ACC112 (cell line): ENCODE results near the gene SENP7.

Experiments used
- H2AFZ ChIP-seq: fragments of 200-600 bp; sonication (generic); one replicate; pipeline ENCODE4 v1.6.0; 2017; ENCODE audit warnings: antibody characterized with exemption, low read length; ENCODE audit not compliant: unreplicated experiment
- H3K27ac ChIP-seq: fragments of 200-600 bp; sonication (generic); 2 replicates; pipeline ENCODE4 v1.5.1; 2014; ENCODE audit warnings: low read depth, mild to moderate bottlenecking, antibody characterized with exemption, low read length, moderate library complexity
- H3K27me3 ChIP-seq: fragments of 200-600 bp; sonication (generic); 2 replicates; pipeline ENCODE4 v1.6.1; 2014; ENCODE audit warnings: mild to moderate bottlenecking, antibody characterized with exemption, low read length, moderate library complexity, mixed read lengths; ENCODE audit not compliant: insufficient read depth
- H3K36me3 ChIP-seq: fragments of 200-600 bp; sonication (generic); 2 replicates; pipeline ENCODE4 v1.6.1; 2016; ENCODE audit warnings: mild to moderate bottlenecking, antibody characterized with exemption, low read length, moderate library complexity, mixed read lengths; ENCODE audit not compliant: insufficient read depth
- H3K4me1 ChIP-seq: fragments of 200-600 bp; sonication (generic); one replicate; pipeline ENCODE4 v1.6.1; 2016; ENCODE audit warnings: low read length, mixed read lengths; ENCODE audit not compliant: insufficient read depth, unreplicated experiment, control insufficient read depth
- H3K4me3 ChIP-seq: fragments of 200-600 bp; sonication (generic); 2 replicates; pipeline ENCODE4 v1.5.1; 2014; ENCODE audit warnings: mild to moderate bottlenecking, low read depth, low read length
- H3K79me2 ChIP-seq: fragments of 200-600 bp; sonication (generic); one replicate; pipeline ENCODE4 v1.6.0; 2016; ENCODE audit warnings: low read length; ENCODE audit not compliant: control insufficient read depth, unreplicated experiment, insufficient read depth

SENP7 gene

DNA sequence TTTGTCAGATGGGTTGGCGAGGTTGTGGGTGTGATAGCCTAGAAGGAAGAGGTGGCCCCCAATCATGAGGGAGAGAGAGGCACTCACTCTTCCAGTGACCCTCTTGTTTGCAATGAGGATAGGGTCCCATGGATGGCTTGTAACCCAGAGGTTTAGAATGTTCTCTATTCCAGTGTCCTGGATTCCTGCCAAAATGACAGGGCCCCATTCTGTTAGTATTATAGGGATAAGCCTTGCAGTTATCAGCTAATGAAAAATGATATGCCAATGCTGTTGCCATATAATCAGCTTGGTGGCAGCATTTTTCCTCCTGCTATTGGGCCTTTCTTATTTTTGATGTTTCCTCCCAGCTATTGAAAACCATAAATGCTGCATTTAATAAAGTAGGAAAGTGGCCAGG is 23.3 kb upstream of the SENP7 start:
- no peak overlapping the region for H3K4me3 ChIP-seq
- no peaks in the 10 kb centered on the region for H3K36me3 ChIP-seq
- no peak overlapping the region for H2AFZ ChIP-seq

GRCh38 chr3:101535221-101535620 is 22.2 kb upstream of the SENP7 start:
- no peaks in the 10 kb centered on the region for H3K36me3 ChIP-seq
- H2AFZ ChIP-seq, result no peak overlapping the region
- no peak overlapping the region for H3K27ac ChIP-seq
- H3K79me2 ChIP-seq, result no peaks in the 10 kb centered on the region
- no peaks in the 10 kb centered on the region for H3K4me1 ChIP-seq
- H3K27me3 ChIP-seq, result peaks cover 11% of the 10 kb centered on the region; the same call in 1 of the 2 replicates
- no peak overlapping the region for H3K4me3 ChIP-seq

More for the DNA sequence above, 23.3 kb upstream of the SENP7 start:
- Histone ChIP-seq H3K27ac (no peak overlapping the region), H3K4me1 (no peaks in the 10 kb centered on the region), H3K79me2 (no peaks in the 10 kb centered on the region), H3K27me3 (peaks cover 11% of the 10 kb centered on the region; the same call in 1 of the 2 replicates)

DNA sequence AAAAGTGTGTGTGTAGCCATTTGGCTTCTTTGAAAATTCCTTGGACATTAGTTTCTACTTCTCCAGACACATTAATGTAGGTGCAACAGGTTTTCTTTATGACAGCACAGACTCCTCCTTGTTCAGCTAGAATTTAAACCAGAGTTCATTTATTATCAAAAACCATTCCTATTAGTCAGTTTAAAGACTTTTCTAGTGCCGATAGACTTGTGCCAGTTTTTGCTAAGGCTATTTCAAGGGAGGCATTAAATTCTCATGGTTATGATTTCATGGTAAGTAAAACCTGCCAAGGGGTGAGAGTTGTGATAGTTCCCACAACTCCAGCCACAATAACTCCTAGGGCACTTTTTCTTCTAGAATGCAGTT is 20.6 kb upstream of the SENP7 start:
- H3K27ac ChIP-seq, result no peak overlapping the region
- H3K4me1 ChIP-seq, result no peaks in the 10 kb centered on the region
- H3K27me3 ChIP-seq, result peaks cover 11% of the 10 kb centered on the region; the same call in 1 of the 2 replicates
- H3K79me2 ChIP-seq, result no peaks in the 10 kb centered on the region
- H3K36me3 ChIP-seq, result no peaks in the 10 kb centered on the region
- H2AFZ ChIP-seq, result no peak overlapping the region
- H3K4me3 ChIP-seq, result no peak overlapping the region

DNA sequence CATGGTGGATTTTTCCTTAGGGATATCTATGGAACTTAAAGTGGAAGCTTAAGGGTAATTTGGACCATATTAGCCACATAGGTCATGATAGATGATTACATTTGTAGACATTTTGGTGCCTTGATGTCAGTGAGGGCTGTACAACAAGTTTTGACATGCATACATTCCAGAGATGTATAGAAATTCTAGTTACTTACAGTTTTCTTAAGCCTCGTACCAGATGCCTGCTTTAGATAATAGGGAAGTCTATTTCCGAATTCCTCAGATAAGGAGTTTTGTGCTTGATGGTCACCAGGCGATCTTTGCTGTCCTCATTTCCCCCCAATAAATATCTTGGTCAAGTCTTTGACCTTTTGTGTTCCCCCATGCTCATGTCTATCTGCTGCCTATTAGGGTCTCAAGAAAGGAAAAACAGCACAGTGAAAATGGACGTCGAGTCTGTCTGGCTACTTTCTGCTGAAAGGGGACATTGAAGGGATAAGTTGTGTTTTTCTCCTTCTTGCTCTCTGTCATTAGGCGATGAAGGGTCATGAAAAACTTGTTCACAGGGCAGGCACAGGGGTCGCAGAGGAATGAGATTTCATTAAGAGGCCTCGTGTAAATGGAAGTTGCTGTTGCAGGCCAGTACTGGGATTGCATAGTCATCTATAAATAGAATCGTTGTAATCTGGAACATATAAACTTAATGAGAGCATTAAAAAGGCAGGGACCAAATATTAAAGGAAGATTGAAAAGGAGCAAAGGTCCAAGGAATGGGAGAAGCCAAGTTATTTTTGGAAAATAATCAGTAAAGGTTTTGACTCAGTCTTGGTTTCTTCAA is 20.0 kb upstream of the SENP7 start:
- Histone ChIP-seq H3K4me3 (no peak overlapping the region), H3K27me3 (peaks cover 11% of the 10 kb centered on the region; the same call in 1 of the 2 replicates), H3K36me3 (no peaks in the 10 kb centered on the region), H3K4me1 (no peaks in the 10 kb centered on the region), H3K27ac (no peak overlapping the region), H2AFZ (no peak overlapping the region), H3K79me2 (no peaks in the 10 kb centered on the region)

- no peaks in the 10 kb centered on the region for H3K79me2 ChIP-seq
- H3K4me1 ChIP-seq, result no peaks in the 10 kb centered on the region
- no peaks in the 10 kb centered on the region for H3K36me3 ChIP-seq
- peaks cover 11% of the 10 kb centered on the region; the same call in 1 of the 2 replicates for H3K27me3 ChIP-seq
- H3K27ac ChIP-seq, result no peak overlapping the region
- no peak overlapping the region for H3K4me3 ChIP-seq
- H2AFZ ChIP-seq, result no peak overlapping the region
These were observed 18.6 kb upstream of the SENP7 start for GRCh38 chr3:101531473-101532086.

GRCh38 chr3:101530686-101531047 is 17.7 kb upstream of the SENP7 start:
- Histone ChIP-seq H2AFZ (no peak overlapping the region), H3K27ac (no peak overlapping the region), H3K4me1 (no peaks in the 10 kb centered on the region), H3K36me3 (no peaks in the 10 kb centered on the region), H3K4me3 (no peak overlapping the region), H3K27me3 (peaks cover 11% of the 10 kb centered on the region; the same call in 1 of the 2 replicates), H3K79me2 (no peaks in the 10 kb centered on the region)

- Histone ChIP-seq H2AFZ (no peak overlapping the region), H3K36me3 (no peaks in the 10 kb centered on the region), H3K27ac (no peak overlapping the region), H3K4me3 (no peak overlapping the region), H3K4me1 (no peaks in the 10 kb centered on the region), H3K27me3 (peaks cover 11% of the 10 kb centered on the region; the same call in 1 of the 2 replicates), H3K79me2 (no peaks in the 10 kb centered on the region)
These were observed 17.0 kb upstream of the SENP7 start for GRCh38 chr3:101529816-101530685.

- Histone ChIP-seq H3K27ac (no peak overlapping the region), H3K4me3 (no peak overlapping the region), H2AFZ (no peak overlapping the region), H3K79me2 (no peaks in the 10 kb centered on the region), H3K36me3 (no peaks in the 10 kb centered on the region), H3K4me1 (no peaks in the 10 kb centered on the region), H3K27me3 (no peaks in the 10 kb centered on the region; the same call in 1 of the 2 replicates)
These were observed 14.9 kb upstream of the SENP7 start for GRCh38 chr3:101527906-101528305.

- Histone ChIP-seq H3K4me3 (no peak overlapping the region), H3K79me2 (no peaks in the 10 kb centered on the region), H3K36me3 (no peaks in the 10 kb centered on the region), H3K27ac (no peak overlapping the region), H3K27me3 (no peaks in the 10 kb centered on the region; the same call in 1 of the 2 replicates), H2AFZ (no peak overlapping the region), H3K4me1 (no peaks in the 10 kb centered on the region)
These were observed 14.4 kb upstream of the SENP7 start for GRCh38 chr3:101527441-101527840.

- H3K79me2 ChIP-seq, result no peaks in the 10 kb centered on the region
- no peaks in the 10 kb centered on the region for H3K4me1 ChIP-seq
- no peak overlapping the region for H3K4me3 ChIP-seq
- no peak overlapping the region for H2AFZ ChIP-seq
- no peaks in the 10 kb centered on the region for H3K36me3 ChIP-seq
- H3K27ac ChIP-seq, result no peak overlapping the region
- peaks cover 4% of the 10 kb centered on the region; the same call in 1 of the 2 replicates for H3K27me3 ChIP-seq
These were observed 8.2 kb upstream of the SENP7 start for GRCh38 chr3:101521211-101521701.
